ENCODE results near the gene CTNNAL1. TPM values are rescaled to one million over a fixed set of nuclear protein-coding genes. Genes with fewer than 3 reads are reported as not detected.

Gene CTNNAL1
- total and polyA plus RNA-seq, 8 donors: 15.6 to 87.0 (median 53.7) TPM

GRCh38 chr9:109047259-109047658 is 34.0 kb upstream of the CTNNAL1 start:
- intact Hi-C loops (cut with DNase I; ENCODE audit: low total_unique reads): no loop called here
- WGBS, 5 donors: 85 to 97% (median 96%) methylated on average over 2 of the region's 2 CpGs
- H3K4me1 ChIP-seq: no peaks in the 10 kb centered on the region
- no peaks in the 10 kb centered on the region for H3K27me3 ChIP-seq
- TF ChIP-seq, protein P1, sequence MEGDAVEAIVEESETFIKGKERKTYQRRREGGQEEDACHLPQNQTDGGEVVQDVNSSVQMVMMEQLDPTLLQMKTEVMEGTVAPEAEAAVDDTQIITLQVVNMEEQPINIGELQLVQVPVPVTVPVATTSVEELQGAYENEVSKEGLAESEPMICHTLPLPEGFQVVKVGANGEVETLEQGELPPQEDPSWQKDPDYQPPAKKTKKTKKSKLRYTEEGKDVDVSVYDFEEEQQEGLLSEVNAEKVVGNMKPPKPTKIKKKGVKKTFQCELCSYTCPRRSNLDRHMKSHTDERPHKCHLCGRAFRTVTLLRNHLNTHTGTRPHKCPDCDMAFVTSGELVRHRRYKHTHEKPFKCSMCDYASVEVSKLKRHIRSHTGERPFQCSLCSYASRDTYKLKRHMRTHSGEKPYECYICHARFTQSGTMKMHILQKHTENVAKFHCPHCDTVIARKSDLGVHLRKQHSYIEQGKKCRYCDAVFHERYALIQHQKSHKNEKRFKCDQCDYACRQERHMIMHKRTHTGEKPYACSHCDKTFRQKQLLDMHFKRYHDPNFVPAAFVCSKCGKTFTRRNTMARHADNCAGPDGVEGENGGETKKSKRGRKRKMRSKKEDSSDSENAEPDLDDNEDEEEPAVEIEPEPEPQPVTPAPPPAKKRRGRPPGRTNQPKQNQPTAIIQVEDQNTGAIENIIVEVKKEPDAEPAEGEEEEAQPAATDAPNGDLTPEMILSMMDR (IDR thresholded peaks at IDR 0.05): no peak
- no peak for TF ChIP-seq POLR2AphosphoS5 (IDR thresholded peaks at IDR 0.05)
- TF ChIP-seq EP300 (IDR thresholded peaks at IDR 0.05): no peak
- no peak for TF ChIP-seq POLR2A (IDR thresholded peaks at IDR 0.05)
- H3K36me3 ChIP-seq: peaks cover 49 to 99% (median 96%) of the 10 kb centered on the region in 4 donors
- no peak overlapping the region for H3K27ac ChIP-seq
- no peak for DNase-seq
- H3K9me3 ChIP-seq: no peaks in the 10 kb centered on the region
- H3K4me3 ChIP-seq: no peak overlapping the region

DNA sequence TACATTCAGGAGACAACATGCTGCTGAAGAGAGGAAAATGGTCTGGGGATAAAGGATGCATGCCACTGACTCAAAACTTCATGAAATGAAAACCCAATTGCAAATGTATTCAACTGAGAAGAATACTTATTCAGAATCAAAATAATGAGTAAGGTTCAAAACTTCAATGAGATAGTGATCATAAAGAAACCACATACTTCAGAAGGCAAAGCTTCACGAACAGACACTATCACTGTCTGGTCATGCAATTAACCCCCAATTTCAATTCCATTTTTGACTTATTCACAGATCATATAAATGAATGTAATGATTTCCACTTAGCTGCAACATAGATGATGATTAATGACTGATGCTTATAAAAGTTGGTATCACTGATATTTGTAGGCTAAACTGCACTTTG is 33.0 kb upstream of the CTNNAL1 start:
- no peak overlapping the region for H3K27ac ChIP-seq
- 81 to 92% (median 87%) methylated on average over 1 of the region's 1 CpG for WGBS, 5 donors
- TF ChIP-seq, protein P1 (IDR thresholded peaks at IDR 0.05): no peak
- no peak for TF ChIP-seq POLR2A (IDR thresholded peaks at IDR 0.05)
- TF ChIP-seq POLR2AphosphoS5 (IDR thresholded peaks at IDR 0.05): no peak
- no peak for TF ChIP-seq EP300 (IDR thresholded peaks at IDR 0.05)
- no peaks in the 10 kb centered on the region for H3K4me1 ChIP-seq
- no peaks in the 10 kb centered on the region for H3K27me3 ChIP-seq
- no peak for DNase-seq
- no peaks in the 10 kb centered on the region for H3K9me3 ChIP-seq
- intact Hi-C loops (cut with DNase I; ENCODE audit: low total_unique reads): no loop called here
- no peak overlapping the region for H3K4me3 ChIP-seq
- H3K36me3 ChIP-seq: peaks cover 43 to 98% (median 95%) of the 10 kb centered on the region in 4 donors

DNA sequence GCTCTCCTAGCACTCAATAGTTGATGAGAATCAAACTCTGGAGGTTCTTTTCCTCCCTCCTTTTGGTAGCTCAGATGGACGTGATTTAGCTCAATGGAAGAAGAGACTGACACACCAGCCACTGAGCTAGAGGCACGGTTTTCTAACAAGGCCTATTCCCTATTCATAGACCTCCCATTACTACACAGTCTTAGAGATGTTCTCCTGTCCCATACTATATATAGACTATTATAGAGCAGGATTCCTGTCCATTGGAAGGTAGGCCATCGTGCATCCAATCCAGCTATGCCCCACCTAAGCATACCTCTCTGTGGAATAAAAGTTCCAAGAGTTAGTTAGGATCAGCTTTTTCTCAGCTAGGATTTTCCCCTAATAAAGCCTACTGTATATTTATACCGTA is 30.3 kb upstream of the CTNNAL1 start:
- no peaks in the 10 kb centered on the region for H3K9me3 ChIP-seq
- H3K4me1 ChIP-seq: no peaks in the 10 kb centered on the region
- WGBS, 5 donors: 97 to 99% (median 98%) methylated on average over 4 of the region's 4 CpGs
- no peak overlapping the region for H3K27ac ChIP-seq
- TF ChIP-seq EP300 (IDR thresholded peaks at IDR 0.05): no peak
- no peak for TF ChIP-seq POLR2AphosphoS5 (IDR thresholded peaks at IDR 0.05)
- no peak for TF ChIP-seq POLR2A (IDR thresholded peaks at IDR 0.05)
- TF ChIP-seq, protein P1 (IDR thresholded peaks at IDR 0.05): no peak
- DNase-seq: no peak
- no peaks in the 10 kb centered on the region for H3K27me3 ChIP-seq
- no peak overlapping the region for H3K4me3 ChIP-seq
- peaks cover 23 to 80% (median 72%) of the 10 kb centered on the region in 4 donors for H3K36me3 ChIP-seq
- intact Hi-C loops (cut with DNase I; ENCODE audit: low total_unique reads): no loop called here

- WGBS, 5 donors: 97 to 98% (median 98%) methylated on average over 4 of the region's 4 CpGs
- intact Hi-C loops (cut with DNase I; ENCODE audit: low total_unique reads): no loop called here
Observed at GRCh38 chr9:109040571-109040970, 27.3 kb upstream of the CTNNAL1 start.

More at GRCh38 chr9:109040571-109040970, 27.3 kb upstream of the CTNNAL1 start:
- Histone ChIP-seq H3K27me3 (no peaks in the 10 kb centered on the region), H3K4me3 (no peak overlapping the region), H3K9me3 (no peaks in the 10 kb centered on the region), H3K36me3 (peaks cover 3 to 66% (median 52%) of the 10 kb centered on the region in 4 donors), H3K27ac (no peak overlapping the region), H3K4me1 (peaks cover 3 to 24% (median 13%) of the 10 kb centered on the region in 4 donors)
- DNase-seq: no peak
- no peak for TF ChIP-seq EP300 (IDR thresholded peaks at IDR 0.05)
- TF ChIP-seq, protein P1 (IDR thresholded peaks at IDR 0.05): no peak
- no peak for TF ChIP-seq POLR2A (IDR thresholded peaks at IDR 0.05)
- no peak for TF ChIP-seq POLR2AphosphoS5 (IDR thresholded peaks at IDR 0.05)

Measured in stomach (tissue), 9 donors.